ENCODE results near the gene HDAC4.

HDAC4 gene

GRCh38 chr2:239148495-239149200, 252.2 kb downstream of the HDAC4 start:
- Histone ChIP-seq H3K4ac (ENCODE audit: low read depth, low read length) (no peak overlapping the region), H2BK5ac (ENCODE audit: low read depth, low read length, poor library complexity) (no peak overlapping the region), H3K18ac (ENCODE audit: low read length) (no peak overlapping the region), H3K27ac (ENCODE audit: low read depth, low read length) (no peak overlapping the region), H3K4me2 (ENCODE audit: low read length) (no peak overlapping the region), H2AFZ (ENCODE audit: insufficient read depth, low read length, poor library complexity) (no peak overlapping the region), H3K36me3 (ENCODE audit: control insufficient read depth in 1 of 2, insufficient read depth in 2 of 2, low read length in 2 of 2) (peaks cover 0 to 4% of the 10 kb centered on the region in 2 experiments), H3K9me3 (ENCODE audit: insufficient read depth, low read depth, low read length) (no peaks in the 10 kb centered on the region), H3K9ac (ENCODE audit: low read length) (no peak overlapping the region), H2BK120ac (ENCODE audit: insufficient read depth, low read length, poor library complexity) (no peak overlapping the region), H3K14ac (ENCODE audit: low read length) (no peak overlapping the region), H4K8ac (ENCODE audit: low read depth, low read length) (no peak overlapping the region), H3K79me1 (ENCODE audit: low read length) (no peaks in the 10 kb centered on the region), H3K79me2 (ENCODE audit: control insufficient read depth, insufficient read depth, low read length, poor library complexity) (no peaks in the 10 kb centered on the region), H3K27me3 (ENCODE audit: insufficient read depth, low read length) (no peaks in the 10 kb centered on the region), H3K4me1 (ENCODE audit: control insufficient read depth in 1 of 2, insufficient read depth in 2 of 2, low read length in 2 of 2) (no peaks in the 10 kb centered on the region), H4K91ac (ENCODE audit: low read depth, low read length) (no peak overlapping the region), H4K12ac (ENCODE audit: low read depth, low read length) (no peak overlapping the region), H3K4me3 (ENCODE audit: low read depth, low read length) (no peak overlapping the region), H3K23ac (ENCODE audit: low read length) (no peak overlapping the region), H2BK12ac (ENCODE audit: low read length) (no peak overlapping the region), H2AK5ac (ENCODE audit: low read length) (no peak overlapping the region)
- WGBS (ENCODE audit: extremely low coverage, insufficient coverage, insufficient read length): no CpG with 5 or more reads among the region's 28 CpGs
- no peak for DNase-seq

GRCh38 chr2:239147376-239147775, 253.4 kb downstream of the HDAC4 start:
- H3K14ac ChIP-seq (ENCODE audit: low read length): no peak overlapping the region

GRCh38 chr2:239146741-239147181, 254.1 kb downstream of the HDAC4 start:
- no peak overlapping the region for H3K18ac ChIP-seq (ENCODE audit: low read length)
- H3K4me2 ChIP-seq (ENCODE audit: low read length): no peak overlapping the region
- no CpG with 5 or more reads among the region's 12 CpGs for WGBS (ENCODE audit: extremely low coverage, insufficient coverage, insufficient read length)
- no peak overlapping the region for H2BK120ac ChIP-seq (ENCODE audit: insufficient read depth, low read length, poor library complexity)
- H3K27ac ChIP-seq (ENCODE audit: low read depth, low read length): no peak overlapping the region
- no peak overlapping the region for H3K9ac ChIP-seq (ENCODE audit: low read length)
- no peaks in the 10 kb centered on the region for H3K79me2 ChIP-seq (ENCODE audit: control insufficient read depth, insufficient read depth, low read length, poor library complexity)
- H2BK5ac ChIP-seq (ENCODE audit: low read depth, low read length, poor library complexity): no peak overlapping the region
- no peak overlapping the region for H2AFZ ChIP-seq (ENCODE audit: insufficient read depth, low read length, poor library complexity)
- H4K91ac ChIP-seq (ENCODE audit: low read depth, low read length): no peak overlapping the region
- H3K79me1 ChIP-seq (ENCODE audit: low read length): no peaks in the 10 kb centered on the region
- H3K36me3 ChIP-seq (ENCODE audit: control insufficient read depth in 1 of 2, insufficient read depth in 2 of 2, low read length in 2 of 2): peaks cover 0 to 3% of the 10 kb centered on the region in 2 experiments
- H2BK12ac ChIP-seq (ENCODE audit: low read length): no peak overlapping the region
- no peaks in the 10 kb centered on the region for H3K27me3 ChIP-seq (ENCODE audit: insufficient read depth, low read length)
- no peak overlapping the region for H3K4ac ChIP-seq (ENCODE audit: low read depth, low read length)
- H3K23ac ChIP-seq (ENCODE audit: low read length): no peak overlapping the region
- H3K4me3 ChIP-seq (ENCODE audit: low read depth, low read length): no peak overlapping the region
- H3K14ac ChIP-seq (ENCODE audit: low read length): no peak overlapping the region
- no peak overlapping the region for H2AK5ac ChIP-seq (ENCODE audit: low read length)
- H4K12ac ChIP-seq (ENCODE audit: low read depth, low read length): no peak overlapping the region
- no peak overlapping the region for H4K8ac ChIP-seq (ENCODE audit: low read depth, low read length)
- H3K9me3 ChIP-seq (ENCODE audit: insufficient read depth, low read depth, low read length): no peaks in the 10 kb centered on the region
- no peak for DNase-seq
- no peaks in the 10 kb centered on the region for H3K4me1 ChIP-seq (ENCODE audit: control insufficient read depth in 1 of 2, insufficient read depth in 2 of 2, low read length in 2 of 2)

More at GRCh38 chr2:239147376-239147775, 253.4 kb downstream of the HDAC4 start:
- Histone ChIP-seq H3K27me3 (ENCODE audit: insufficient read depth, low read length) (no peaks in the 10 kb centered on the region), H3K9ac (ENCODE audit: low read length) (no peak overlapping the region), H3K4me1 (ENCODE audit: control insufficient read depth in 1 of 2, insufficient read depth in 2 of 2, low read length in 2 of 2) (no peaks in the 10 kb centered on the region), H3K18ac (ENCODE audit: low read length) (no peak overlapping the region), H2BK12ac (ENCODE audit: low read length) (no peak overlapping the region), H4K8ac (ENCODE audit: low read depth, low read length) (no peak overlapping the region), H3K27ac (ENCODE audit: low read depth, low read length) (no peak overlapping the region), H2AK5ac (ENCODE audit: low read length) (no peak overlapping the region), H3K36me3 (ENCODE audit: control insufficient read depth in 1 of 2, insufficient read depth in 2 of 2, low read length in 2 of 2) (peaks cover 0 to 3% of the 10 kb centered on the region in 2 experiments), H3K4me2 (ENCODE audit: low read length) (no peak overlapping the region), H3K9me3 (ENCODE audit: insufficient read depth, low read depth, low read length) (no peaks in the 10 kb centered on the region), H4K12ac (ENCODE audit: low read depth, low read length) (no peak overlapping the region), H2BK5ac (ENCODE audit: low read depth, low read length, poor library complexity) (no peak overlapping the region), H2BK120ac (ENCODE audit: insufficient read depth, low read length, poor library complexity) (no peak overlapping the region), H2AFZ (ENCODE audit: insufficient read depth, low read length, poor library complexity) (no peak overlapping the region), H3K79me2 (ENCODE audit: control insufficient read depth, insufficient read depth, low read length, poor library complexity) (no peaks in the 10 kb centered on the region), H3K79me1 (ENCODE audit: low read length) (no peaks in the 10 kb centered on the region), H3K4ac (ENCODE audit: low read depth, low read length) (no peak overlapping the region), H3K23ac (ENCODE audit: low read length) (no peak overlapping the region), H4K91ac (ENCODE audit: low read depth, low read length) (no peak overlapping the region), H3K4me3 (ENCODE audit: low read depth, low read length) (no peak overlapping the region)
- WGBS (ENCODE audit: extremely low coverage, insufficient coverage, insufficient read length): no CpG with 5 or more reads among the region's 9 CpGs
- no peak for DNase-seq

GRCh38 chr2:239146011-239146641, 254.7 kb downstream of the HDAC4 start:
- H4K12ac ChIP-seq (ENCODE audit: low read depth, low read length): no peak overlapping the region
- no peak overlapping the region for H2BK12ac ChIP-seq (ENCODE audit: low read length)
- peak overlapping the region; percentile 41 for H3K4me3 ChIP-seq (ENCODE audit: low read depth, low read length)
- H4K91ac ChIP-seq (ENCODE audit: low read depth, low read length): no peak overlapping the region
- no peak overlapping the region for H3K18ac ChIP-seq (ENCODE audit: low read length)
- H3K36me3 ChIP-seq (ENCODE audit: control insufficient read depth in 1 of 2, insufficient read depth in 2 of 2, low read length in 2 of 2): peaks cover 0 to 3% of the 10 kb centered on the region in 2 experiments
- H3K4ac ChIP-seq (ENCODE audit: low read depth, low read length): no peak overlapping the region
- H3K27ac ChIP-seq (ENCODE audit: low read depth, low read length): no peak overlapping the region
- H3K79me1 ChIP-seq (ENCODE audit: low read length): no peaks in the 10 kb centered on the region
- H2BK5ac ChIP-seq (ENCODE audit: low read depth, low read length, poor library complexity): no peak overlapping the region
- no peaks in the 10 kb centered on the region for H3K27me3 ChIP-seq (ENCODE audit: insufficient read depth, low read length)
- H3K9ac ChIP-seq (ENCODE audit: low read length): no peak overlapping the region
- H3K4me1 ChIP-seq (ENCODE audit: control insufficient read depth in 1 of 2, insufficient read depth in 2 of 2, low read length in 2 of 2): no peaks in the 10 kb centered on the region
- H3K14ac ChIP-seq (ENCODE audit: low read length): no peak overlapping the region
- H2BK120ac ChIP-seq (ENCODE audit: insufficient read depth, low read length, poor library complexity): no peak overlapping the region
- no peak overlapping the region for H4K8ac ChIP-seq (ENCODE audit: low read depth, low read length)
- no CpG with 5 or more reads among the region's 19 CpGs for WGBS (ENCODE audit: extremely low coverage, insufficient coverage, insufficient read length)
- H3K23ac ChIP-seq (ENCODE audit: low read length): no peak overlapping the region
- no peak overlapping the region for H2AFZ ChIP-seq (ENCODE audit: insufficient read depth, low read length, poor library complexity)
- H2AK5ac ChIP-seq (ENCODE audit: low read length): no peak overlapping the region
- no peaks in the 10 kb centered on the region for H3K9me3 ChIP-seq (ENCODE audit: insufficient read depth, low read depth, low read length)
- H3K79me2 ChIP-seq (ENCODE audit: control insufficient read depth, insufficient read depth, low read length, poor library complexity): no peaks in the 10 kb centered on the region
- DNase-seq: no peak
- no peak overlapping the region for H3K4me2 ChIP-seq (ENCODE audit: low read length)
